KOPT-K1 (cell line): Measurements from ENCODE around the gene BANF2.

Source experiments
- H3K27ac ChIP-seq: fragments of 200-600 bp; sonication (generic); 2 replicates; pipeline ENCODE4 v1.5.1; 2016; ENCODE audit warnings: antibody characterized with exemption, mild to moderate bottlenecking, low read depth, low read length; ENCODE audit not compliant: poor library complexity, severe bottlenecking
- H3K36me3 ChIP-seq: fragments of 200-600 bp; sonication (generic); 2 replicates; pipeline ENCODE4 v1.5.1; 2017; ENCODE audit warnings: antibody characterized with exemption, mild to moderate bottlenecking, low read length, moderate library complexity; ENCODE audit not compliant: insufficient read depth
- H3K9me3 ChIP-seq: fragments of 200-600 bp; sonication (generic); 2 replicates; pipeline ENCODE4 v1.5.1; 2017; ENCODE audit warnings: antibody characterized with exemption, low read length, mild to moderate bottlenecking; ENCODE audit not compliant: insufficient read depth, poor library complexity, severe bottlenecking

The BANF2 gene

GRCh38 chr20:17743677-17744076 lies 43.9 kb downstream of the BANF2 start:
- H3K36me3 ChIP-seq, result no peaks in the 10 kb centered on the region
- H3K9me3 ChIP-seq, result no peaks in the 10 kb centered on the region
- no peak overlapping the region for H3K27ac ChIP-seq

- Histone ChIP-seq H3K27ac (no peak overlapping the region), H3K36me3 (no peaks in the 10 kb centered on the region), H3K9me3 (no peaks in the 10 kb centered on the region)
Observed at GRCh38 chr20:17747431-17747846, 47.7 kb downstream of the BANF2 start.

- no peak overlapping the region for H3K27ac ChIP-seq
- no peaks in the 10 kb centered on the region for H3K9me3 ChIP-seq
- no peaks in the 10 kb centered on the region for H3K36me3 ChIP-seq
Observed at GRCh38 chr20:17748279-17748678, 48.5 kb downstream of the BANF2 start.

- Histone ChIP-seq H3K36me3 (no peaks in the 10 kb centered on the region), H3K27ac (no peak overlapping the region), H3K9me3 (no peaks in the 10 kb centered on the region)
Observed at GRCh38 chr20:17749626-17749977, 49.8 kb downstream of the BANF2 start.

- H3K9me3 ChIP-seq, result no peaks in the 10 kb centered on the region
- H3K27ac ChIP-seq, result no peak overlapping the region
- no peaks in the 10 kb centered on the region for H3K36me3 ChIP-seq
Observed at GRCh38 chr20:17749978-17750721, 50.4 kb downstream of the BANF2 start.

- no peaks in the 10 kb centered on the region for H3K36me3 ChIP-seq
- no peak overlapping the region for H3K27ac ChIP-seq
- H3K9me3 ChIP-seq, result no peaks in the 10 kb centered on the region
Observed at GRCh38 chr20:17750722-17751045, 50.9 kb downstream of the BANF2 start.

- Histone ChIP-seq H3K27ac (no peak overlapping the region), H3K9me3 (no peaks in the 10 kb centered on the region)
Observed at GRCh38 chr20:17751640-17752039, 51.9 kb downstream of the BANF2 start.

GRCh38 chr20:17752459-17752858 lies 52.7 kb downstream of the BANF2 start:
- H3K9me3 ChIP-seq, result no peaks in the 10 kb centered on the region
- no peak overlapping the region for H3K27ac ChIP-seq
- H3K36me3 ChIP-seq, result no peaks in the 10 kb centered on the region

More at GRCh38 chr20:17751640-17752039, 51.9 kb downstream of the BANF2 start:
- H3K36me3 ChIP-seq, result no peaks in the 10 kb centered on the region

- Histone ChIP-seq H3K9me3 (peaks cover 7% of the 10 kb centered on the region), H3K36me3 (no peaks in the 10 kb centered on the region), H3K27ac (no peak overlapping the region)
Observed at GRCh38 chr20:17753516-17753915, 53.8 kb downstream of the BANF2 start.

GRCh38 chr20:17756529-17756928 lies 56.8 kb downstream of the BANF2 start:
- Histone ChIP-seq H3K9me3 (peaks cover 14% of the 10 kb centered on the region), H3K27ac (no peak overlapping the region), H3K36me3 (no peaks in the 10 kb centered on the region)

- no peaks in the 10 kb centered on the region for H3K36me3 ChIP-seq
- peaks cover 14% of the 10 kb centered on the region for H3K9me3 ChIP-seq
- H3K27ac ChIP-seq, result no peak overlapping the region
Observed at GRCh38 chr20:17757496-17757895, 57.7 kb downstream of the BANF2 start.

- H3K9me3 ChIP-seq, result peaks cover 14% of the 10 kb centered on the region
- no peaks in the 10 kb centered on the region for H3K36me3 ChIP-seq
- no peak overlapping the region for H3K27ac ChIP-seq
Observed at GRCh38 chr20:17758010-17758409, 58.2 kb downstream of the BANF2 start.

- H3K9me3 ChIP-seq, result peaks cover 14% of the 10 kb centered on the region
- H3K36me3 ChIP-seq, result no peaks in the 10 kb centered on the region
- no peak overlapping the region for H3K27ac ChIP-seq
Observed at GRCh38 chr20:17758512-17758911, 58.7 kb downstream of the BANF2 start.

GRCh38 chr20:17759449-17759848 lies 59.7 kb downstream of the BANF2 start:
- H3K9me3 ChIP-seq, result peaks cover 14% of the 10 kb centered on the region
- no peaks in the 10 kb centered on the region for H3K36me3 ChIP-seq
- no peak overlapping the region for H3K27ac ChIP-seq

GRCh38 chr20:17761604-17762003 lies 61.8 kb downstream of the BANF2 start:
- no peaks in the 10 kb centered on the region for H3K36me3 ChIP-seq
- no peak overlapping the region for H3K27ac ChIP-seq
- peaks cover 14% of the 10 kb centered on the region for H3K9me3 ChIP-seq

GRCh38 chr20:17762243-17762872 lies 62.6 kb downstream of the BANF2 start:
- H3K27ac ChIP-seq, result no peak overlapping the region
- peaks cover 14% of the 10 kb centered on the region for H3K9me3 ChIP-seq
- no peaks in the 10 kb centered on the region for H3K36me3 ChIP-seq
